GM19395 (cell line): ENCODE results near the gene TFF1.

Source experiments
- ATAC-seq: cut with Tn5 transposase; IDR thresholded peaks from one replicate; pipeline ENCODE4 v1.9.1; 2021; ENCODE audit warnings: mild to moderate bottlenecking, moderate library complexity; ENCODE audit not compliant: unreplicated experiment

Gene TFF1

DNA sequence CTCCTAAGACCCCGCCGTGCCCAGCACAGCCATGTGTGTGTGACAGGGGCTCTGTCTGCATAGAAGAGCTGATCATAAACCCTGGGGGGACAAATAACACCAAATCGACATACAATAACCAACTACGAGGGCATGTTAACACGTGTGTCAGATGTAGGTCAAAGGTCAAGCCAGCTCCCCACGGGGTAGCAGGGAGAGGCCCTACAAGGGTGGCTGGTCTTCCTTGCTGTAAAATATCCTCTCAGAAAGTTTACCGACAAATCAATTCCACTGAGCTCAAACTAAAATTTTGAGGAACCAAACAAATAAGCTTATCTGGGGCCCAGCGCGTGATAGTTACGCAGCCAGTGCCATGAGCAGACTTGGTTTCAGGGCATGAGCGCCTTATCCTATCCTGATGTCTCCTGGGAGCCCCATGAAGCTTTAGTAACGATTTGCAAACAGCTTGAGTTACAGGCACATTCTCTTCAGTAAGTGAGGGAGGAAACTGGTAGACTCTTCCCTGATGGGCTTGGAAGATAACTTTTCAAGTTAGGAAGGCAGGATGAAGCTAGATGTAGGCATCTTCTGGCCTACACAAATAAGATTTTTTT, 32.2 kb upstream of the TFF1 start:
- ATAC-seq, result no peak

GRCh38 chr21:42397746-42398394, 31.5 kb upstream of the TFF1 start:
- no peak for ATAC-seq

GRCh38 chr21:42396799-42397745, 30.7 kb upstream of the TFF1 start:
- no peak for ATAC-seq

- ATAC-seq, result no peak
Observed at GRCh38 chr21:42395905-42396651, 29.7 kb upstream of the TFF1 start, which contains the start of gene TMPRSS3. TSS of gene TMPRSS3 (minus strand) at chr21:42396052. CDS start at chr21:42395417, 635 bp downstream.

- no peak for ATAC-seq
Observed at GRCh38 chr21:42395302-42395701, 29.0 kb upstream of the TFF1 start.

GRCh38 chr21:42393443-42393950, 27.2 kb upstream of the TFF1 start:
- ATAC-seq, result no peak

- ATAC-seq, result peak; percentile 79
Observed at GRCh38 chr21:42392731-42393442, 26.6 kb upstream of the TFF1 start.

- no peak for ATAC-seq
Observed at GRCh38 chr21:42391297-42391696, 25.0 kb upstream of the TFF1 start.

- ATAC-seq, result no peak
Observed at GRCh38 chr21:42390696-42391095, 24.4 kb upstream of the TFF1 start.

- ATAC-seq, result no peak
Observed at GRCh38 chr21:42390193-42390592, 23.9 kb upstream of the TFF1 start.

GRCh38 chr21:42389449-42389835, 23.1 kb upstream of the TFF1 start:
- no peak for ATAC-seq

- ATAC-seq, result no peak
Observed at GRCh38 chr21:42388740-42389448, 22.6 kb upstream of the TFF1 start.

DNA sequence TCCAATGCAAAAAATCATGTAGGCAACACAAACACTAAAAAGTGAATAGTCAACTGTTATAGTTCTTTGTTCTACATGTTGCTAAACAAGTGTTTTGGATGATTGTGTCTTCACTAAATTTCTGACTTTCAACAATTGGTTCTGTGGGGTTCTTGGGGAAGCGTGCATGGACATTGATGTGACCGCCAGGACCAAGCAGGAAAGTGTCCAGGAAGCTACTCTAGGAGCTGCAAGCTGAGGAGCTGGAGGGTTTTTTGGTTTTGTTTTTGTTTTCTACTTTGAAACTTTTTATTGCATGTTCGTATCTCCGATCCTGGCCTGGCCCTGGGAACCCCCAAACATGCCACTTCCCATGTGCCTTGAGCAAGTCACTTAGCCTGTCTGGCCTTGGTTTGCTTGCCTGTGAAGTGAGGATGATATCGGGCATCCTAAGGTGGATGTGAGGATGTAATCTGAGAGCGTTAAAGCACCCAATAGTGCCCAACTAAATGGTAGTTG, 21.6 kb upstream of the TFF1 start:
- ATAC-seq, result no peak

DNA sequence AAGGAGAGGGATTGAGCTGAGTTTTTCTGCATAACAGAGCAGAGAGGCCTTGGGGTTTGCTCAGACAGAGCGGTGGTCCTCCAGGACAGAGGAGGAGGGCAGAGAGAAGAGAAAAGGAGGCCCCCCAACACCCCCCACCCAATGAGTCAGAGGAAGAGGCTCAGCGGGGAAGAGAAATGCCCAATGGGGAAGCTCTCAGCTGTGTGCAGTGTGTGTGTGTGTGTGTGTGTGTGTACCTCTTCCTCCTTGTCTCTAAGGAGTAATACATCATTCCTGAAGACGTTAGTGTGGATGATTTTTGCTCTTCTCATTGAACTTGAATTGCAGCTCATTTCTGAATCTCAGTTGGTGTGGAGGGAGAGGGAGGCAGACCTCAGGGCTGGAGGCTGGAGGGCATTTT, 20.8 kb upstream of the TFF1 start:
- no peak for ATAC-seq

GRCh38 chr21:42386034-42386591, 19.8 kb upstream of the TFF1 start:
- ATAC-seq, result no peak

DNA sequence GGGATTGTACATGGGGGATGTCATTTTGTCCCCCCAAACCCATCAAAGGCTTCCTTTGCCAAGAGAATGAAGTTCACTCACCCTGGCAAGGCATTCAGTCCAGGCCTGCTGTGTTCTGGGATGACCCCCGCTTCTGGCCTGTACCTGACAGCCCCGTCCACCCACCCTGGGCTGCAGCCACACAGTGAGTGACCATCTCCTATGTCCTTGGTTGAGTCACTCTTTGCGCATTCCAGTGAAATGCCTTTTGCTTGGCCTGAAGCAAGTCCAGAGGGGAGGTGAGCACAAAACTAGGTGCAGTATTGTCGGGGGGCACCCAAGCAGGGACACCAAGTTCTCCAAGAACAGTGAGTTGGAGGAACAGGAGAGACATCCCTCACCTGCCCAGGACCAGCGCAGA, 19.3 kb upstream of the TFF1 start:
- ATAC-seq, result no peak

DNA sequence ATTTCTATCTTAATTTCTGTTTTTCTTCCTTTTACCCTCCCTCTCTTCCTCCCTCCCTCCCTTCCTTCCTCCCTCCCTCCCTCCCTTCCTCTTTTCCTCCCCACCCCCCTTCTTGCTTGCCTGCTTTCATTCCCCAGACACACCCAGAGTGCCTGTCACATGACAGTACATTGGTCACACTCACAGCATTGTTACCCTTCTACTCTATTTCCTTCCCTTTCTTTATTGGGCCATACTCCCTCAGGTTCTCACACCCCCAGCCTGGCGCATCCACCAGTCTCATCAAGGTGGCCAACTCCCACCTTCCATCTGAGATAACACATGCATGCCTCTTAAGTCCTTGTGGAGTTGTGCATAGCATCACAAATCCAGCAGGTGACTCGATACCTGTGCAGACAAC, 18.7 kb upstream of the TFF1 start:
- no peak for ATAC-seq

DNA sequence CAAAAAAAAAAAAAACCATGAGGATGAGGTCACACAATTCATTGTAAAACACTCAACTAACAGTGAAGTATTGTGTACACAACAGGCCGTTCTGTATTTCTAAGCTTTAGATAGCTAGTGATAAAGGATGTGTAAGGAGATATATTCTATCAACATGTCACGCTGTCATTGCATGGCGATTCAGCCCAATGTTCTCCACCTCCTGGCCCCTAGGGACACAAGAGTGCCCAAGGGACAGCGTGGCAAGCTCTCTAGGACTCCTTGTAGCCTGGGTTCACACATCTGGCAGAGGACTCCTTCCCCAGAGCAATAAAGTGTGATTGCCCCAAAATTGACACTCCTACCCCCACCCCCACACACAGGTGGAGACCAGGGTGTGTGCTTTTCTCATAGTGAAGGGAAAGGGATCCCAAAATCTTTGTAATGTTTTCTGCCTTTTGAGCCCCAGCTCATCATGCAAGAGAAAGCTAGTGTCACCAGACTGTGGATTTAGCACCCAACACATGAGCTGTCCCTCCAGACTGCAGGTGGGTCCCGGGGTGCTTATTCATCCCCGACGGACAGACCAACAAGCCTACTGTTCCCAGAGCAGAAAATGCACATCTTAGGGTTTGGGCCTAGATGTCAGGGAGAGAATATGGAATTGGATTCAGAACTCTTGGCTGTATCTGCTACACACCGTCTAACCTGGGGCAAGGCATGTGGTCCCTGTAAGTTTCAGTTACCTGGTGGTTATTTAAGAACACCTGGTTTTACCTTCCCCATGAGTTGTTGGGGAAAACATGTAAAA, 18.0 kb upstream of the TFF1 start:
- no peak for ATAC-seq
